GM19438 (cell line): Measurements from ENCODE around the gene CFAP119.

ENCODE experiments used
- ATAC-seq: cut with Tn5 transposase; IDR thresholded peaks from one replicate; pipeline ENCODE4 v1.9.1; 2021; ENCODE audit warnings: low read depth; ENCODE audit not compliant: unreplicated experiment

CFAP119 gene

DNA sequence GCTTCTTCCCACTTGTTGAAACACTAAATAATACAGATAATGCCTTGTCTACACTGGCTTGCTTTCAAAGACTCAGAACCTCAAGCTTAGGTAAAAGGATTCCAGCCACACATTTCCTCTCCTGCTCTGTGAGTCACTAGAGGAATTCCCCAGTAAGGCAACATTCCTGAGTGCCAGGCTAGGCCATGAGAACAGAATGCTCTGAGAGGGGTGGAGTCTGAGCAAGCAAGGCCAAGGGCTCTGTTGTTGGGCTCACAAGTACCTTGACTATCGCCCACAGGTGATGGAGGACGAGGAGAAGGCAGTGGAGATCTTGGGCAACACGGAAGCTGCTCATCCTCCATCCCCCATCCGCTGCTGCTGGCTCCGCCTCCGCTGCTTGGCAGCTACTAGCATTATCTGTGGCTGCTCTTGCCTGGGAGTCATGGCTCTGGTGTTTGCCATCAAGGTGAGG is 20.4 kb downstream of the CFAP119 start:
- no peak for ATAC-seq

DNA sequence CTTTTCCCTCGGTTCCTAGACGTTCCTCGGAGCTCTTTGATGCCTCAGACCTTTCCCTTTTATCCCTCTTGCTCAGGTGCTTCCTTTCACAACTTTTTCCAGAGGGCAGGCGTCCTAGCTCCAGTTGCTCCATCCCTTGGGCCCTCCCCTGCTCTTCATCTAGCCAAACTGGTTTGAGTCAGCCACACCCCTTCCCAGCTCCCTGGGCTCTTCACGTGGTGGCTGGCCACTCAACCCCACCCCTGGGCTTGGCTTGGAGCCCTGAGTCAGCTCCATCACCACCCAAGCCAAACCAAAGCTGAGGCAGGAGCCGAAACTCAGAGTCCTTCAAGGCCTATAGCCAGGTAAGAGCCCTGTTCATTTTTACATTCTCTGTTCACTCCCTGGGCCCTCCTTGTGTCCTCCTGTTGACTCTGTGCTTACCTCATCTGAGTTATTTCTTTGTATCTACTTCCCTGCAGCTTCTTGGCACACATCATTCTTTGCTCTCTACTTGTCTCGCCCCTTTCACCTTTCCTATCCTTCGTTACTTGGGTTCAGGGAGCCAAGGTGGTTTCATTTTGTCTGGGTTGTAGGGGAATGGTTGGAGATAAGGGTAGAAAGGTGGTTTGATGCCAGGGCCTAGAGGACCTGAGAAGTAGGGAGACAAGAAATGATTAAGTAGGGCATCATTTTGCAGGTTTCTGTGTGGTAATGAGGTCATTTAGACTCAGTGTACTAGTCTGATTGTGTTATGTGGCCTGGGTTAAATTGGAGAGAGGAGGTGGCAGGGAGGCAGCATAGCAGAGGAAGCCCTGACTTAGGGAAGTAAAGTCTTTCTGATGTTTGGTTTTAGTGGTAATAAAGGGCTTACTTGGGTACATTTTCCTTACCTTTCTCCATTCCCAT is 21.3 kb downstream of the CFAP119 start:
- no peak for ATAC-seq

DNA sequence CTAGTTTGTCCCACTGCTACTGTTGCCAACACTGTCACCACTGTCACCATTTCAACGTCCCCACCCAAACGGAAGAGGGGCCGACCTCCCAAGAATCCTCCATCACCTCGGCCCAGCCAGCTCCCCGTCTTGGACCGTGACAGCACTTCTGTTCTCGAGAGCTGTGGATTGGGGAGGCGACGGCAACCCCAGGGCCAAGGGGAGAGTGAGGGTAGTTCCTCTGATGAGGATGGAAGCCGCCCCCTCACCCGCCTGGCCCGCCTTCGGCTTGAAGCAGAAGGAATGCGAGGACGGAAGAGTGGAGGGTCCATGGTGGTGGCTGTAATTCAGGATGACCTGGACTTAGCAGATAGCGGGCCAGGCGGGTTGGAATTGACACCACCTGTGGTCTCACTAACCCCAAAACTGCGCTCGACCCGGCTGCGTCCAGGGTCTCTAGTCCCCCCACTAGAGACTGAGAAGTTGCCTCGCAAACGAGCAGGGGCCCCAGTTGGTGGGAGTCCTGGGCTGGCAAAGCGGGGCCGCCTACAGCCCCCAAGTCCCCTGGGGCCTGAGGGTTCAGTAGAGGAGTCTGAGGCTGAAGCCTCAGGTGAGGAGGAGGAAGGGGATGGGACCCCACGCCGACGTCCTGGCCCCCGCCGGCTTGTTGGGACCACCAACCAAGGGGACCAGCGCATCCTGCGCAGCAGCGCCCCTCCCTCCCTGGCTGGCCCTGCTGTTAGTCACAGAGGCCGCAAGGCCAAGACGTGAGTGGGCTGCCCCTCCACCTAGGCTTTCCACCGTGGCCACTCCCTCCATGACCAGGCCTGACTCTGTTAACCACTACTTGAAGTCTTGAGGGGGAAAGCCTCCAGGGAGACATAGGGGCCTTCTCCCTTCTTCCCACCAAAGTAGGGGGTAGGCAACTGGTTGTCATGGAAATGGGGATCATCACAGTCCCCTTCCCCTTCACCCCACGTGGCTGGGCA is 22.6 kb downstream of the CFAP119 start:
- ATAC-seq = no peak

DNA sequence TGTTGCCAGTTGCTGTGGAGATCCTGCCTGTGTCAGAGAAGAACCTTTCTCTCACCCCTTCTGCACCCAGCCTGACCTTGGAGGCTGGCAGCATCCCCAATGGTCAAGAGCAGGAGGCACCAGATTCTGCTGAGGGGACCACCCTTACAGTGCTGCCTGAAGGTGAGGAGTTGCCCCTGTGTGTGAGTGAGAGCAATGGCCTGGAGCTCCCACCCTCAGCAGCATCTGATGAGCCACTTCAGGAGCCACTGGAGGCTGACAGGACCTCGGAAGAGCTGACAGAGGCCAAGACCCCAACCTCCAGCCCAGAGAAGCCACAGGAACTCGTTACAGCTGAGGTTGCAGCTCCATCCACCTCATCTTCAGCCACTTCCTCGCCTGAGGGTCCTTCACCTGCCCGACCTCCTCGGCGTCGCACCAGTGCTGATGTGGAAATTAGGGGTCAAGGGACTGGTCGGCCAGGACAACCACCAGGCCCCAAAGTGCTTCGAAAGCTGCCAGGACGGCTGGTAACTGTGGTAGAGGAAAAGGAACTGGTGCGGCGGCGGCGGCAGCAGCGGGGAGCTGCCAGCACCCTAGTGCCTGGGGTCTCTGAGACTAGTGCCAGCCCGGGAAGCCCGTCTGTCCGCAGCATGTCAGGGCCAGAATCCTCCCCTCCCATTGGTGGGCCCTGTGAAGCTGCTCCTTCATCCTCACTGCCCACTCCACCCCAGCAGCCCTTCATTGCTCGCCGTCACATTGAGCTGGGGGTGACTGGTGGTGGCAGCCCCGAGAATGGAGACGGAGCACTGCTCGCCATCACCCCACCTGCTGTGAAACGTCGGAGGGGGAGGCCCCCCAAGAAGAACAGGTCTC is 23.8 kb downstream of the CFAP119 start:
- ATAC-seq = no peak

DNA sequence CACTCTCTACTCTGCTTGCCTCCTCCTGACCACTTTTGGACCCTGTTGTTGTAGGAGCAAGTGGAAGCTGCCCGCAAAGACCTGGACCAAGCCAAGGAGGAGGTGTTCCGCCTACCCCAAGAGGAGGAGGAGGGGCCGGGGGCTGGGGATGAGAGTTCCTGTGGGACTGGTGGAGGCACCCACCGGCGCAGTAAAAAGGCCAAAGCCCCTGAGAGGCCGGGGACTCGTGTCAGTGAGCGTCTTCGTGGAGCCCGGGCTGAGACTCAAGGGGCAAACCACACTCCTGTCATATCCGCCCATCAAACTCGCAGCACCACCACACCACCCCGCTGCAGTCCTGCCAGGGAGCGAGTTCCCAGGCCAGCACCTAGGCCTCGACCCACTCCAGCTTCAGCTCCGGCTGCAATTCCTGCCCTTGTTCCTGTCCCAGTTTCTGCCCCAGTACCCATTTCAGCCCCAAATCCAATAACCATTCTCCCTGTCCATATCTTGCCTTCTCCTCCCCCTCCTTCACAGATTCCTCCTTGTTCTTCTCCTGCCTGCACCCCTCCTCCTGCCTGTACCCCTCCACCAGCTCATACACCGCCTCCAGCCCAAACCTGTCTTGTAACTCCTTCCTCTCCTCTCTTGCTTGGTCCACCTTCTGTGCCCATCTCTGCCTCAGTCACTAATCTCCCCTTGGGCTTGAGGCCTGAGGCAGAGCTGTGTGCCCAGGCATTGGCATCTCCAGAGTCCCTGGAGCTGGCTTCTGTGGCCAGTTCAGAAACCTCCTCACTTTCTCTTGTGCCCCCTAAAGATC is 24.7 kb downstream of the CFAP119 start:
- ATAC-seq = no peak

DNA sequence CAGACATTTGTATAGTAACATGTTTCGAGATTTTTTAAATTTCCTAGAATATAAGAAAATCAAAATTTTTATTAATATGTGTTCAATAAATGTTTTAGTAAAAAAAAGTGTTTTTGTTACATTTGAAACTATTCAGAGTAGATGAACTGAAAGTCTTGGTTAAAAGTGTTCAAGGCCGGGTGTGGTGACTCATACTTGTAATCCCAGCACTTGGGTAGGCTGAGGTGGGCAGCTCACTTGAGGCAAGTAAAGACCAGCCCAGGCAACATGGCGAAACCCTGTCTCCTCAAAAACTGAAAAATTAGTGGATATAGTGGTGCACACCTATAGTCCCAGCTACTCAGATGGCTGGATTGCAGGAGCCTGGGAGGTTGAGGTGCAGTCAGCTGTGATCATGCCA is 30.5 kb downstream of the CFAP119 start:
- ATAC-seq = no peak

DNA sequence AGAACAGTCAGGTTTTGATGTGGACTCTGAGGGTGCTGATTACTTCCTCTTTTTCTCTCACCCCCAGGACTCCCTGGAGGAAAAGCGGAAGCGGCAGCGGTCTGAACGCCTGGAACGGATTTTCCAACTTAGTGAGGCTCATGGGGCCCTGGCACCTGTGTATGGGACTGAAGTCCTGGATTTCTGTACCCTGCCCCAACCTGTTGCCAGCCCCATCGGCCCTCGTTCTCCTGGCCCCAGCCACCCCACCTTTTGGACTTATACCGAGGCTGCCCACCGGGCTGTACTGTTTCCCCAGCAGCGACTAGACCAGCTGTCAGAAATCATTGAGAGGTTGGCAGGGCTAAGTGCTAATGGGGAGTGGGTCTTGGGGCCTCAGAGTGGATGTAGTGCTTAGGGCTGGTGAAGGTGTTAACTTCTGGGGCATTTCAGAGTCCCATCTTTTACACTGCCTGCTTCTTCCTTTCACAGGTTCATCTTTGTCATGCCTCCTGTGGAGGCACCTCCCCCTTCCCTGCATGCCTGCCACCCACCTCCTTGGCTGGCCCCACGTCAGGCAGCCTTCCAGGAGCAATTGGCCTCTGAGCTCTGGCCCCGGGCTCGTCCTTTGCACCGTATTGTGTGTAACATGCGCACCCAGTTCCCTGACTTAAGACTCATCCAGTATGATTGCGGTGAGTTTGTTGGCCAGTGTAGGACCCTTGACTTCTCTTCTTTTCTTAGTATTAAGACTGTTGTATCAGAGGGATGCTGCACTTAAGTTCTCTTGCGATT is 32.8 kb downstream of the CFAP119 start:
- ATAC-seq = no peak

DNA sequence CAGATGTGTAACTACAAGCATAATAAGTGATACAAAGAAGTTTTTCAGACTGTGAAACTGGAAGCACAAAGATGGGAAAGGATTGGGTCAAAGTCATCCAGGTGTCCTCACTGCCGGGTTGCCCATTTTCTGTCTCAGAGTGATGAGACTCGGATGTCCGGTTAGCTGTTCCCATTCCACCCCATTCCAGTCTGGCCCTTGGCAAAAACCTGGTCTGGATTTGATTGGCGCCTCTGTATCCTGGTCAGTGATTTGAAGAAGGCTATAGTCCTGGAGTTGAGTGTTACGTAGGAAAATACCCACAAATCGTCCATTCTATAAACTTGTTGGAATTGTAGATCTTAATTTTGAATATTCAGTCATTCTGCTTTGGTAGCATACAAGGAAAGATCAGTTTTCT is 33.5 kb downstream of the CFAP119 start:
- no peak for ATAC-seq

DNA sequence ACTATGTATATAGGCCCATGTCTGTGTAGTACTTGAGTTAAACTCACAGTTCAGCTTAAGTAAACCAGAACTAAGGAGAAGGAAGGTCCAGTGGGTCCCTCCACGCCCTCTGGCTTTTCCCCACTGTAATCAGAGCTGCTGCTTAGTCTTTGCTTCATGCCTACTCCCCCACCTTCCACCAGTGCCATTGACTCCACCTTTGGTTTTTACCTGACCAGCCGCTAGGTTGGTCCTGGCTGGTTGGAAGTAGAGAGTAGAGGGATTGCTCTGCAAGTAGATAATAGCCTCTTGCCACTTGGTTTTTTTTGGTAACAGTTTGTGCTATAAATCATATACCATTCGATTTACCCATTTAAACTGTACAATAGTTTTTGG is 36.5 kb downstream of the CFAP119 start:
- no peak for ATAC-seq

DNA sequence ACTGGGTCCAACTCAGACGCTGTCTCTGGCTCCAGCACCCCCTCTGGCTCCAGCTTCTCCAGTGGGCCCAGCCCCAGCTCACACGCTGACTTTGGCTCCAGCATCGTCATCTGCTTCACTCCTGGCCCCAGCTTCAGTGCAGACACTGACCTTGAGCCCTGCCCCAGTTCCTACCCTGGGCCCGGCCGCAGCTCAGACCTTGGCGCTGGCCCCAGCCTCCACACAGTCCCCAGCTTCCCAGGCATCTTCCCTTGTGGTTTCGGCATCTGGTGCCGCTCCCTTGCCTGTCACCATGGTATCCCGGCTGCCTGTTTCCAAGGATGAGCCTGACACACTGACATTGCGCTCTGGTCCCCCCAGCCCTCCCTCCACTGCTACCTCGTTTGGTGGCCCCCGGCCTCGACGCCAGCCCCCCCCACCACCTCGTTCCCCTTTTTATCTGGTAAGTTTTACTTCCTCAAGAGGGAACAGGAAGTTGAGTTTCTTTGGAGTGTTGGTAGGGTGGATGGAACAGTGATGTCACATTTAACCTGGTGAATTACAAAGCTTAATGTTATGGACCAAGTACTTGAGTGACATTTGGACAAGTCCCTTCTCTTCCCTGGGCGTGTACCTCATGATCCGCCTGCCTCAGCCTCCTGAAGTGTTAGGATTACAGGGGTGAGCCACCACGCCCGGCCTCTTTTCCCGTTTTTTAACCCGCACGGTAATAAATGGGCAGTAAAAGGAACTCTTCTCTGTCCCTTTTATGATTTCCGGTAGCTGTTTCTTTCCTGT is 37.0 kb downstream of the CFAP119 start:
- ATAC-seq = no peak

DNA sequence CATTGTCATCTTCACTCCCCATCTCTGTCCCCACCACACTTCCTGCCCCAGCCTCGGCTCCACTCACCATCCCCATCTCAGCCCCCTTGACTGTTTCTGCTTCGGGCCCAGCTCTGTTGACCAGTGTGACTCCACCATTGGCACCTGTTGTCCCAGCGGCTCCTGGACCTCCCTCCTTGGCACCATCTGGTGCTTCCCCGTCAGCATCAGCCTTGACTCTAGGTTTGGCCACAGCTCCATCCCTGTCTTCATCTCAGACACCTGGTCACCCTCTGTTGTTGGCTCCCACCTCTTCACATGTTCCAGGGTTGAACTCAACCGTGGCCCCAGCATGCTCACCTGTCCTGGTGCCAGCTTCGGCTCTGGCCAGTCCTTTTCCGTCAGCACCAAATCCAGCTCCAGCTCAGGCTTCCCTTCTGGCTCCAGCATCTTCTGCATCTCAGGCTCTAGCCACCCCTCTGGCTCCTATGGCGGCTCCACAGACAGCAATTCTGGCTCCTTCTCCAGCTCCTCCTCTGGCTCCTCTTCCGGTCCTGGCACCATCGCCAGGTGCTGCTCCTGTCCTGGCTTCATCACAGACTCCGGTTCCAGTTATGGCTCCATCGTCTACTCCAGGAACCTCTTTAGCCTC is 38.0 kb downstream of the CFAP119 start:
- ATAC-seq = no peak

DNA sequence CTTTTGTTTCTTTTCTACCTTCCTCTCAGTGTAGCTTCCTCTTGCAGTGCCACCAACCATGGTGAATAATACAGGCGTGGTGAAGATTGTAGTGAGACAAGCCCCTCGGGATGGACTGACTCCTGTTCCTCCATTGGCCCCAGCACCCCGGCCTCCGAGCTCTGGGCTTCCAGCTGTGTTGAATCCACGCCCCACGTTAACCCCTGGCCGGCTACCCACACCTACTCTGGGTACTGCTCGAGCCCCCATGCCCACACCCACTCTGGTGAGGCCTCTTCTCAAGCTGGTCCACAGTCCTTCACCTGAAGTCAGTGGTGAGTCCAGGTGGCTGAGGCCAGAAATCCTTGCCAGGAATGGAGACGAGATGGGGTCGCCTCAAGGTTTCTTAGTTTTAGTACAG is 38.9 kb downstream of the CFAP119 start:
- no peak for ATAC-seq

DNA sequence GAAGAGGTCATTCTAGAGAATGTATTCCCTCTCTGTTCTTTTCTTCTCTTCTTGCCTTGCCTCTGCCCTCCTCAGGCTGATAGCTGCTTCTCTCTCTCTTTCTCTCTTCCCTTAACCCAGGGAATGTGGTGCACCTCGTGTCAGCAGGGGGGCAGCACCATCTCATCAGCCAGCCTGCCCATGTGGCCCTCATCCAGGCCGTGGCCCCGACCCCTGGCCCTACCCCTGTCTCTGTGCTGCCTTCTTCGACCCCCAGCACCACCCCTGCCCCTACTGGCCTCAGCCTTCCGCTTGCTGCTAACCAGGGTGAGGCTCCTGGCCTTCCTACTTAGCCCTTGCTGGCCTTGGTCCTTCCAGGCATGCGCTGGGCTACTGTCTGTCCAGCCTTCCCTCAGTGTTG is 39.4 kb downstream of the CFAP119 start:
- ATAC-seq = no peak

DNA sequence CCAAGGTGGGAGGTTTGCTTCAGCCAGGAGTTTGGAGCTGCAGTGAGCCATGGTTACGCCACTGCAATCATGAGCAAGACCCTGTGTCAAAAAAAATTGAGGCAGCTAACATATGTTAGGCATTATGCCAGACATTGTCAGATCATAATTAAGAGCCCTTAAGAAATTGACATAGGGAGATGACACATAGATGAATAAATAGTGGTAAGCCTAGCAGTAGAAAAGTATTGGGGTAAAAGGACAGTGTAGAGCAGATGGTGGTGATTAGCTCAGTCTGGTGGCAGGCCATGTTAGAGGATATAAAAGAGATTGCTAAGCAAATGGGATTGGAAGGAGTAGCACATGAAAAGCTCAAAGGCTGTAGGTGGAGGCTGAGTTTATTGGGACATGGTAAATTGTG is 40.3 kb downstream of the CFAP119 start:
- no peak for ATAC-seq

DNA sequence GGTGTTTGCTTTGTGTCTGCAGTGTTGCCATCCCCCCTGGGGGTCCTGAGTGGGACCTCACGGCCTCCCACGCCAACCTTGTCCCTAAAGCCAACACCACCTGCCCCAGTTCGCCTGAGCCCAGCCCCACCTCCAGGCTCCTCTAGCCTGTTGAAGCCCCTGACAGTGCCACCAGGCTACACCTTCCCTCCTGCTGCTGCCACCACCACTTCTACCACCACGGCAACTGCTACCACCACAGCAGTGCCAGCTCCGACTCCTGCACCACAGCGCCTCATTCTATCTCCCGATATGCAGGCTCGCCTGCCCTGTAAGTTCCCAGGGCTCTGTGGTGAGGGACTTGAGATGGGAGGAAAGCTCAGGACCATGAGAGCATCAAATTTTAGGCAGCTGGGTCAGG is 40.7 kb downstream of the CFAP119 start:
- ATAC-seq = no peak

DNA sequence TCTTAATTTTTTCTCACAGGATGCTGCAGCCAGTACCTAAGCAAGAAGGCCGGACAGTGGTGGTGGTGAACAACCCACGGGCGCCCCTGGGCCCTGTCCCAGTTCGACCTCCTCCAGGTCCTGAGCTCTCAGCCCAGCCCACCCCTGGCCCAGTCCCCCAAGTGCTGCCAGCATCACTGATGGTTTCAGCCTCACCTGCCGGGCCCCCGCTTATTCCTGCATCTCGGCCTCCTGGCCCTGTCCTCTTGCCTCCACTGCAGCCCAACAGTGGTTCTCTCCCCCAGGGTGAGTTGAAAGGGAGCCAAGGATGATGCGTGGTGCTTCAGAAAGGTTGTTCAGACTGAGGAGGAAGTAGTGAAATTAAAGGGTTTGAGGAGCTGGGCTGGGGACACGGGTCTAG is 41.2 kb downstream of the CFAP119 start:
- no peak for ATAC-seq

DNA sequence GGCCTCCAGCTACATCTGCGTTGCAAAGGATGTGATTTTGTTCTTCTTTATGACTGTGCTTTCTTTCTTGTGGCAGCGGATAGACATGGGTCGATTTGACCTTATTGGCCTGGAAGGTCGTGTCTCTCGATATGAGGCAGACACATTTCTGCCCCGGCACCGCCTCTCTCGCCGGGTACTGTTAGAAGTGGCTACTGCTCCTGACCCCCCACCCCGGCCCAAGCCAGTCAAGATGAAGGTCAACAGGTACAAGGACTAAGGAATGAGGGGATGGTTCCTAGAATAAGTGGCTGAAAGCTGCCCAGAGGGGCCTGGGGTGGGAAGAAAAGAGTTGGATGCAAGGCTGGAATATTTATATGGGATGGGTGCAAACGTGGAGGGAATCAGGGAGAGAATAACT is 41.8 kb downstream of the CFAP119 start:
- ATAC-seq = no peak
